HUDEP-2 (cell line): ENCODE measurements around the gene EPSTI1.
"Not testable (repeated sequence)": the region's sequence is repeated elsewhere in the genome, so short reads cannot be mapped to it uniquely, and the experiment has no call there.

Experiments
- DNase-seq, 76 experiments: peaks; one replicate each; lab custom pipeline; 2025; ENCODE audit not compliant: unreplicated experiment in 76 of 76; lab: John Stamatoyannopoulos, UW

Gene EPSTI1

DNA sequence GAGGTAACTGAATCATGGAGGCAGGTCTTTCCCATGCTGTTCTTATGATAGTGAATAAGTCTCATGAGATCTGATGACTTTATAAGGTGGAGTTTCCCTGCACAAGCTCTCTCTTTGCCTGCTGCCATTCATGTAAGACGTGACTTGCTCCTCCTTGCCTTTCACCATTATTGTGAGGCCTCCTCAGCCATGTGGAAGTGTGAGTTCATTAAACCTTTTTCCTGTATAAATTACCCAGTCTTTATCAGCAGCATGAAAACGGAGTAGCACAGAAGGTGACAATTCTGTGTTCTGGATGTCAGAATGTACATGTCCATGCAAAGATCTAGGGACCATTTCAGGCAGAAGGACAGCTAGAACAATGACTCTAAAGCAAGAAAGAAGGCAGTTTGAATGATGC, 129.7 kb downstream of the EPSTI1 start:
- DNase-seq = not testable (repeated sequence)

DNA sequence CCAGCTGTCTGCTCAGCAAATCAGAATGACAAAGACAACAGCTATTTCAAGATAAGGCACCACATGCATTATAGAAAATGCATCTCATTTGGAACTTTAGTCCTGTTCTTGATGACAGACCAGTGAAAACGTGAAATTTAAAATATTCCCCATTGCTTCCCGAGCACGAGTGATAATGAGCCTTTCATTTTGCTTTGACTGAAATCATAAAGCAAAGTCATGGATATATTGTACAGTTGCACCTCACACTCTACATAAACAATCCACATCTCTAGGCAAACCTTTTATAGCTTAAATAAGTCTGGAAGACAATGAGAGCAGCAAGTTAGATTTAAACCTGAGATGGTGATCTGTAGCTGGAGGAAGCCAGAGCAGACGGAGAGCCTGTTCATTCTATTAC, 131.6 kb downstream of the EPSTI1 start:
- DNase-seq = no peak

DNA sequence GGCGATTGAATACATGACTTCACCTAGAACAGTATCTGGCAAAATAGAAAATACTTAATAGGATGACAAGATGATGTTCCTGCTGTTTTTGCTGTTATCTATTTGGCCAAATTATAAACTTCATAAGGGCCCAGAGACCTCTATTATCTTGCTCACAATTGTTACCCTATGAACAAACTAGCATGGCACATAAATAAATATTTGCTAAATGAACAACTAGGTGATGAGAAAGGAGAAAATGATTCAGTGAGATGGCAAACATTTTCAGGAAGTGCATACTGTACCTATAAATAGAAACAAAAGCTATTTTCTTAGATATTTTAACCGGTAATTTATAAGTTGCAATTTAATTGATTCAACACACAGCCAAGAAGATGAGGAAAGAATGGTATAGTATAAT, 132.3 kb downstream of the EPSTI1 start:
- no peak for DNase-seq

DNA sequence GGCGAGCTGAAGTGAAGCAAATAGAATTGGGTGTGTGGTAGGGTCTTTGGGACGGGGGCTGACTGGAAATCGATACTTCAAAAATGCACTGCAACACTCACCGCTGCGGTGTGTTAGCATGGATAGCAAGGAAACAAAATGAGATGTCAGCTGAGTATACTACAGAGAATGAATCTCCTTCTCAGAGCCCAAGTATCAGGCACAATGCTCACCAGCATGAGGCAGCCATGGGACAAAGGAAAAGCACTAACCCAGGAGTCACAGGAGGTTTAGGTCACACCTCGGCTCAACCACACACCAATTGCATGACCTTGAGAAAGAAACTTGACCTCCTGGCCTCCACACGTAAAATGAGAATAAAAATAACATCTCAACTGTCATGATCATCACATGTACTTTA, 136.6 kb downstream of the EPSTI1 start:
- DNase-seq = no peak

DNA sequence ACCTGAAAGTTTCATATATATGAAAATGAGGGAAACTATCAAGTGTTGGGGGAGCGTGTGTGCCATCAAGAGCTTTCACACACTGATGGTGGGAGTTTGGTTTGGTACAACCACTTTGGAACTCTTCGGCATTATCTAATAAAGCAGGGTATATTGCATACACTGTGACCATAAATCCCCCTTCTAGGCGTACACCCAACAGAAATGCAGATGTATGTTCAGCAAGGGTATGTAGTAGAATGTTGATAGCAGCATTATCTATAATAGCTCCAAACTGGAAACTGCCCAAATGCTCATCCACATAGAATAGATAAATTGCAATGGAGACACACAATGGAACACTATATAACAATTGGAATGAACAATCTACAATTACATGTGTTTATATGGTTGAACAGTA, 139.9 kb downstream of the EPSTI1 start:
- no peak for DNase-seq

DNA sequence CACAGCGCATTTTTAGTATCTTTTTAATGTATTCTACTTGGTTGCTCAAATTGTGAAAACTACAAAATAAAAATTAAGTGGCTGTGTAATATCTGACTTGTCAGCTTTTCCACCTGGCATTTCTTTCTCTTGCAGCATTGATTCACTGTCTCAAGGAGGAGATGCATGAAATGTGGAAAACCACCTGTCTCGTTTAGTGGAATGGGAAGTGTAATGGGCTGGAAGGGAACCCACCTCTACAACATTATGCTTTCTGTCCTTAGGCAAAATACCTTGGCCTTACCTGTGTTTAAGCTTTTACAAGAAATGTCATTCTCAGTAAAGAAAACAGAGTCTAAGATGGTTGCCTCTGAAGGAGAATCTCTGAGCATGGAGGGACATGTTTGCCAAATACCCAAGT, 142.8 kb downstream of the EPSTI1 start:
- DNase-seq = no peak

DNA sequence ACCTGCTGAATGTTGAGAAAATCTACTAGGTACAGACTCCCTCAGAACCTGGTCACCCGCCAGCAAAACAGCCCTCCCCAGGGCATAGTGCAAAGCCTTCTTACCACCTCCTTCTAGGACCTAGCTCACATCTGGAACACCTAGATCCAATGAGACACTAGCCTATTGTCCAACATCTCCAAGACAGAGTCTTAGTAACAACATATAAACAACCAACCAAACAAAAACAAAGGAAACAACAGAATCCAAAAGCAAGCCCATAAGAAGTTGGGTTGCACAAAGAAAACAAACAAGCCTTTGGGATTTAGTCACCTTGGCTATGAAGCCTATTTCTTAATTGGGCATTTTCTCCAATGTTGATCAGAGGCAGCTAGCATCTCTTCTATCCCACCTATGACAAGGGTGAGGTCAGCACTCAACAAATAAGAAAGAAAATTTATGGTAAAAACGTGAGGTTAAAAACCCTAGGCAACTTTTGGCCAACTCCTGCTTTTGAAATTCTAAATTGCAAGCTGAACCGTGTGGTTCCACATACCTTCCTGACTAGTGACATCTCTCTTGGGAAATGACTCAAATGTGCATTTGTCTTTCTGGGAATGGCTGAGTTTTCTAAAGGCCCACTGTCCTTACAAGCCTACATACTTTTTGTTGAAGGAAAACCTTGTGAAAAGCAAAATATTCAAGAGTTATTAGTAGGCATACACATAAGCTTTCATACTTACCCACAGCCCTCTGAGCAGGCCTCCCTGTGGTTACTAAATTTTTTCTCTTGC, 144.0 kb downstream of the EPSTI1 start:
- DNase-seq = no peak

DNA sequence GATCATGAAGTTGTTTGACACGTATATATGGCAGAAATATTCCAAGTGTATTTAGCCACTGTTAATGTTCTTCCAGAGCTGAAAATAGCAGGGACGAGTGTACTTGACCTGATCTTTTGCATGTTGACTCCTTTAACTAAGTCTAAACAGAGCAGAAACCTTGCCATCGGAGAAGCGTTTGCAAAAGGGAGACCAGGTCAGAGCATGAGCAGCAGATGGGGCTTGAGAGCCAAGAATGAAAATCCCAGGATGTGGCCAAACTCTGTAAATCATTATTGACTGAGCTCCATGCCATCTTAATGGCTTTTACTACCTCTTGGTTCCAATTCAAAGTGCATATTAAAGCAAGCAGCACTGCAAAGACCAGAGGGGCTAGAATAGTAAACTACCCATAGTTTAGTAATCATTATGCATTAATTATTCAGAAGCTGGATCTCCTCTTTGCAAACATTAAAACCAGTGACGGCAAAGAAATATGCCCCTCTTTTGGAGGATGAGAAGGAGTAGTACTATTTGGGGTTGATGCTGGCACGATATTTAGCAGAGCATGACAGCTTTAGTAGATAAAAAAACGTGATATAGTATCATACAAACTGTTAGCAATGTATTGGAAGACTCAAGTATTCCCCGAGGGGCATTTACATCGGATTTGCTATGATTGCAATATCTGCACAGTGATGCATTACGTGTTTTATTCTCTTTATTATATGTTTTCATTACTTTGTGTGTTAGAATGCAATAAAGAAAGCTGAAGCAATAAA, 154.9 kb downstream of the EPSTI1 start:
- no peak for DNase-seq
